Stomach smooth muscle (tissue), 2 donors: ENCODE results near the gene IL12RB1.

Experiments used
- H3K27ac ChIP-seq: one replicate; pipeline ENCODE4 v1.7.0; 2013; ENCODE audit warnings: mild to moderate bottlenecking, low read length, inconsistent platforms
- H3K27me3 ChIP-seq, 2 donors: one replicate each; pipeline ENCODE4 v1.7.0; 2013; ENCODE audit warnings: low read length in 2 of 2; ENCODE audit not compliant: insufficient read depth in 2 of 2, control insufficient read depth in 1 of 2
- H3K36me3 ChIP-seq, 2 donors: one replicate each; pipeline ENCODE4 v1.7.0; 2013; ENCODE audit warnings: low read length in 2 of 2; ENCODE audit not compliant: control insufficient read depth in 2 of 2, insufficient read depth in 2 of 2
- H3K4me1 ChIP-seq: one replicate; pipeline ENCODE4 v1.7.0; 2013; ENCODE audit warnings: low read length; ENCODE audit not compliant: control insufficient read depth, insufficient read depth
- H3K4me3 ChIP-seq, 2 donors: one replicate each; pipeline ENCODE4 v1.7.0; 2013; ENCODE audit warnings: low read length in 2 of 2
- H3K9ac ChIP-seq, 2 donors: one replicate each; pipeline ENCODE4 v1.7.0; 2013; ENCODE audit warnings: low read length in 2 of 2, mild to moderate bottlenecking in 1 of 2
- H3K9me3 ChIP-seq, 2 donors: one replicate each; pipeline ENCODE4 v1.7.0; 2013; ENCODE audit warnings: low read length in 2 of 2; ENCODE audit not compliant: control insufficient read depth in 2 of 2
- donor health status: healthy.
- donor health status: Pancreatic carcinoma.

The IL12RB1 gene

DNA sequence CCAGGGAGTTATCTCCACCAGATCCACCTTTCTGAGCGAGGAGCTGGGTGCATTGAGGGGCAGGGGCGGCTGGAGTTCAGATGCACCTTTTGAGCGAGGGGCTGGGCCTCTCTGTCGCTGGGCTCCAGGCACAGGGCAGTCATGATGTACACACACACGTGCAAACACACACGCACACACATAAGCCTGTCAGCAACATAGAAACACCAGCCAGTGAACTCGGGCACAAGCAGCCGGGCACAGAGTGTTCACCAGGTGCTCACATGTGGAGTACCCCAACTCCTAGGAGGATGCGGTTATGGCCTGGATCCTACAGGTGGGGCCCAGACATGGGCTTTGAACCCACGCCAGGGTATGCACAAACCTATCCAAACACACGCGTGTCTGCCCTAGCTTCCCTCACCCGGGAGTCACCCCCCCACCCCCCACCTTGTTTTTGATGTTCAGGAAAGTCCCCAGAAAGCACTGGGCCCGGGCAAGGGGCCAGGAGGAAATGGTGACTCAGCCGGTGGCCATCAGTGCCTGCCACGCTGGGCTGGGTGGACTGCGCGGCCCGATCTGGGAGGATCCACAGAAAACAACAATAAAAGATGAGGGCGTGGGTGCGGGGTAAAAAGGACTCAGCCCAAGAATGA lies 65.5 kb downstream of the IL12RB1 start:
- no peak overlapping the region for H3K9ac ChIP-seq
- H3K36me3 ChIP-seq: no peaks in the 10 kb centered on the region
- H3K9me3 ChIP-seq: no peaks in the 10 kb centered on the region
- H3K4me3 ChIP-seq: peak overlapping the region in 1 of 2 donors; percentile 35
- peaks cover 30% of the 10 kb centered on the region for H3K4me1 ChIP-seq
- H3K27me3 ChIP-seq: no peaks in the 10 kb centered on the region
- peak overlapping the region; percentile 41 for H3K27ac ChIP-seq

DNA sequence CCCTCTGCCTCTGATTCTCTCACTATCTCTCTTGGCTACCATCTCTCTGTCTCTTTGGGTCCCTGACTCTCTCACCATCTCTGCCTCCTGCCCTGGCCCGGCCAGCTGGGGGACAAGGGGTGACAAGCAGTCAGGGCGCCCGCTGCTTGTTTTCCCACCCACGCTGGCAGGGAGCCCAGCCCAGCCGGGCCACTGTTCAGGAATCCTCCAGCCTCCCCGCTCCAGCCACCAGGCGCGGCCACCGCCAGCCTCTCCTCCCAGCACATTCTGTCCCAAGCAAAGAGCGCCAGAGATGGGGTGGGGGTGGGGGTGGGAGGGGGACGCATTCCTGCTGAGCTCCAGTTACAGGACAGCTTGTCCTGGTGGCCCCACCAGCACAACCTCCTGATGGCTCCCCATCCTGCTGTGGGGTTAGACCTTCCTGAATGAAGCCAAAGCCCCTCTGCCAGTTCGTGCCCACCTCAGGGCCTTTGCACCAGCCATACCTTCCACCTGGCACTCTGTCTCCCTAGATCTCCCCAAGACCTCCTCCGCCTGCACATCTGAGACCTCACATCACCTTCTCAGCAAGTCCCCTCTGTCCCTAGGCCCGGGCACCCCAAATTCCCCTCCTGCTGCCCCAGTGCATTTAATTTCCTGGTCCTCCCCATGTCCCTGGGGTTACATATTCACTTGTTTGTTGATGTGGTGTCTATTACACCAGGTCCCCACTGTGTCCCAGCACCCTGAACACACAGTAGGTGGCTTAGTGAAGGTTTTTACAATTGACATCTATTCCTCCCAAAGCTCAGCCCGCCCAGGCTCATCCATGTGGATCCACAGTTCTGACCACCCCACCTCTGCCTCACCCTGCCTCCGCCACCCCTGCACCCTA lies 66.3 kb downstream of the IL12RB1 start:
- Histone ChIP-seq H3K9me3 (no peaks in the 10 kb centered on the region), H3K27ac (peak overlapping the region; percentile 41), H3K4me1 (peaks cover 30% of the 10 kb centered on the region), H3K27me3 (no peaks in the 10 kb centered on the region), H3K36me3 (no peaks in the 10 kb centered on the region), H3K9ac (peak overlapping the region in 1 of 2 donors; percentile 29), H3K4me3 (peak overlapping the region in 1 of 2 donors; percentile 35)

DNA sequence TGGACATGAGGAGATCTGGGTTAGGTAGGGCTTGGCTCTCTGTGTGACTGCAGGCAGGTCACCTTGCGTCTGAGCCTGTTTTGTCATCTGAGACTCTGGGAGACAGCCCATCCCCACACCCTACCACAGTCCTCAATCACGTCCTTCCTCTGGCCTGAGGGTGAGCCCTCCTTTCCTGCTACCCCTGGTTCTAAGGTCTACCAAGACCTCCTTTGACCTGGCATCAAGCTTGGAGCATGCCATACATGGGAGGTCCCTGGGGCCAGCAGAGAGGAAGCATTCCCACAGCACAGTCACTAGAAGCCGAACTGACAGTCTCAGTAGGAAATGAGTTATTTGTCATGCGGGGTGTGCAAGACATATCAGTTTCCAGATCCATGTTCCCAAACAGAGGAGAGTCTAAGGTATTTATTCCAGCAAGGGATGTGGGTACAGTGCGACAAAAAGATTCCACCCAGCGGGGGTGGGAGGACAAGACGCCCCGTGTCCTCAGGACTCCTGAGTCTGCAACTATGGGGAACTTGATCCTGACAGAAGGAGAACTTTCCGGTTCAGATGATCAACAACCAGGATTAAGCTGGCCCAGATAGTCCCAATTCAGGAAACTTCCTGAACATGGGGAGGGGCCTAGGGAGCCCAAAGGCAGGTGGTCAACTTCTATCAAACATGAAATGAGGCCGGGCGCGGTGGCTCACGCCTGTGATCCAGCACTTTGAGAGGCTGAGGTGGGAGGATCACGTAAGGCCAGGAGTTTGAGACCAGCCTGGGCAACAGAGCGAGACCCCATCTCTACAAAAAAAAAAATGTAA lies 69.3 kb downstream of the IL12RB1 start:
- H3K27me3 ChIP-seq: no peaks in the 10 kb centered on the region
- no peak overlapping the region for H3K4me3 ChIP-seq
- no peaks in the 10 kb centered on the region for H3K9me3 ChIP-seq
- H3K9ac ChIP-seq: no peak overlapping the region
- peaks cover 12 to 14% of the 10 kb centered on the region in 2 donors for H3K36me3 ChIP-seq
- H3K4me1 ChIP-seq: peaks cover 24% of the 10 kb centered on the region
- H3K27ac ChIP-seq: no peak overlapping the region

DNA sequence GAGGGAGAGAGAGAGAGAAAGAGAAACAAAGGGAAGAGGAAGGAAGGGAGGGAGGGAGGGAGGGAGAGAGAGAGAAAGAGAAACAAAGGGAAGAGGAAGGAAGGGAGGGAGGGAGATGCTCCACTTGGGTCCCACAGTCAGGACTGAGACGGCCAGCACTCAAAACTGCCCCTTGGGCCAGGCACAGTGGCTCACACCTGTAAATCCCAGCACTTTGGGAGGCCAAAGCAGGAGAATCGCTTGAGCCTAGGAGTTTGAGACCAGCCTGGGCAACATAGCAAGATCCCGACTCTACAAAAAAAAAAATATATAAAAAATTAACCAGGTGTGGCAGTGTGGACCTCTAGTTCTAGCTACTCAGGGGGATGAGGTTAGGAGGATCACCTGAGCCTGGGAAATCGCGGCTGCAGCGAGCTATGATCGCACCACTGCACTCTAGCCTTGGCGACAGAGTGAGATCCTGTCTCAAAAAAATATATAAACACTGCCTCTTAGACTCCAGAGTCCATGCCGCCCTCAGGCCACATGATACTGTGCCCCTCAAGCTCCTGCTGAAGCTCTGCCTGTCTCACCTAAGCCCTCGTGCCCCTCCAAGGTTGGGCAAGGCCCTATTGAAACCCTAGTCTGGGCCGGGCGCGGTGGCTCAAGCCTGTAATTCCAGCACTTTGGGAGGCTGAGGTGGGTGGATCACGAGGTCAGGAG lies 70.4 kb downstream of the IL12RB1 start:
- Histone ChIP-seq H3K9me3 (no peaks in the 10 kb centered on the region), H3K4me3 (no peak overlapping the region), H3K27ac (no peak overlapping the region), H3K36me3 (peaks cover 12 to 14% of the 10 kb centered on the region in 2 donors), H3K27me3 (no peaks in the 10 kb centered on the region), H3K4me1 (peaks cover 17% of the 10 kb centered on the region), H3K9ac (no peak overlapping the region)

DNA sequence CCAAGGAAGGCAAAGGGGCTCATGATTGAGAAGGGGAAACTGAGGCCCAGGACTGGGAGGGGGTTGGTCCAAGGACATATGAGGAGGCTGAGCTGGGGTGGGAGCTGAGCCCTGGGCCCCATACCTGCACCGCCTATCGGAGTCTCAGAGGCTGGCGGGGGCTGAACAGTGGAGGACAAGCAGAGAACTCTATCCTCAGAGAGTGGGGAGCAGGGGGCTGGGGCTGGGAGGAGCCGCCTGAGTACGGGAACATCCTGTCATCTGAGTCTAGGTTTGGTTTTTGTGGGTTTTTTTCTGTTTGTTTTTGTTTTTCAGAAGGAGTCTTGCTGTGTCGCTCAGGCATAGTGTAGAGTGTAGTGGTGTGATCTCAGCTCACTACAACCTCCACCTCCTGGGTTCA lies 72.5 kb downstream of the IL12RB1 start:
- Histone ChIP-seq H3K27ac (no peak overlapping the region), H3K9ac (no peak overlapping the region), H3K36me3 (peaks cover 18% of the 10 kb centered on the region in 2 donors), H3K4me3 (no peak overlapping the region), H3K4me1 (peaks cover 5% of the 10 kb centered on the region), H3K9me3 (no peaks in the 10 kb centered on the region), H3K27me3 (no peaks in the 10 kb centered on the region)

DNA sequence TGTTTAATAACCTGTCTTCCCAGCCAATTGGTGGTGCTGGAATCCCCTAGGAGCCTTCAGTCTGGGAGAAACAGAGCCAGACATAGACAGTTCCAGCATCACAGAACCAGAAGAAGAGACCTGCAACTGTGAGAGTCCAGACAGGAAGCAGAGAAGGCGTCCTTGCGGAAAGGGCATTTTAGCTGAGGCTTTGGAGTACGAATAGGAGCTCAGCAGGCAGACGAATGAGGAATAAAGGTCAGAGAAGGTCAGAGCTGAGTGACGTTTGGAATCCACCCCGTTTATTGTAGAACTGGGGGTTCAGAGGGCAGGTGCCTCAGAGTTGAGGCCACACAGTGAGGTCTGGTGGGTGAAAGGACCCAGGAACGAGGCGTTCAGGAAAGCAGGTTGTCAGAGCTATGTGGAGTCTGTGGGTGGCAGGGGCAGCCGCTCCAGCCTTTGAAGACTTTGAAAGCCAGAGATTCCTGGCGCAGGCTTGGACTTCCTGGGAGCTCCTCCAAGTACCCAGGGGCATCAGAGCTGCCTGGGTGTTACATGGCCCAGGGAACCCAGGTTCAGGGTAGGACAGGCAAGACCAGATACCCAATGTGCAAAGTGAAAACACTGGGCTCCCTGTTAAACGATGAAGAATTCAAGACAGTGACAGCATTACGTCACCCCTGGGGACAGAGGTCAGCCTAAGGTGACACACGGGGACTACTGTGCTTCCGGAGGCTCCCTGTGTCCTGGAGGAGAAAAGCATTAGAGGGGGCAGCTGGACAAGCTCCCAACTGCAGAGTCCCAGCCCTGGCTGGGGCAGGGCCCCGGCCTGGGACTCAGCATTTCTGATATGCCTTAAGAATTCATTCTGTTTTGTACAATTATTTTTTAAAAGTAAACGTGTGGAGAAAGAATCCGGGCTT lies 73.3 kb downstream of the IL12RB1 start:
- H3K4me1 ChIP-seq: peaks cover 12% of the 10 kb centered on the region
- H3K36me3 ChIP-seq: peaks cover 18% of the 10 kb centered on the region in 2 donors
- H3K9ac ChIP-seq: no peak overlapping the region
- H3K4me3 ChIP-seq: no peak overlapping the region
- H3K9me3 ChIP-seq: no peaks in the 10 kb centered on the region
- H3K27me3 ChIP-seq: no peaks in the 10 kb centered on the region
- H3K27ac ChIP-seq: no peak overlapping the region

DNA sequence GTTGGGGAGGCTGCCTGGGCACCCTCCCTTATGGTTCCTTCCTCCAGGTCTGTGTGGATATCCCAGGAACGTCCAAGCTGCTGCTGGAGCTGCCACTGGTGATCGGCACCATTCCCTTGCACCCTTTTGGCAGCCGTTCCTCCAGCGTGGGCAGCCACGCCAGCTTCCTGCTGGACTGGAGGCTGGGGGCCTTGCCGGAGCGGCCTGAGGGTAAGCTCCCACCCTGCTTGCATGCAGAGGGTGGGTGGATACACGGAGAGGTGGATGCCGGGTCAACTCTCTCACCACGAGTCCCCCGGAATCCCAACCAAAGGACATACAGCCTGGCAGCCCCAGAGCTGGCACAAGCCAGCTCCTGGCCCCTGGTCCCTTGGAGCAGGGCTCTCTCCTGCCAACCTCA lies 76.6 kb downstream of the IL12RB1 start:
- no peak overlapping the region for H3K27ac ChIP-seq
- peaks cover 18% of the 10 kb centered on the region in 2 donors for H3K36me3 ChIP-seq
- no peak overlapping the region for H3K9ac ChIP-seq

DNA sequence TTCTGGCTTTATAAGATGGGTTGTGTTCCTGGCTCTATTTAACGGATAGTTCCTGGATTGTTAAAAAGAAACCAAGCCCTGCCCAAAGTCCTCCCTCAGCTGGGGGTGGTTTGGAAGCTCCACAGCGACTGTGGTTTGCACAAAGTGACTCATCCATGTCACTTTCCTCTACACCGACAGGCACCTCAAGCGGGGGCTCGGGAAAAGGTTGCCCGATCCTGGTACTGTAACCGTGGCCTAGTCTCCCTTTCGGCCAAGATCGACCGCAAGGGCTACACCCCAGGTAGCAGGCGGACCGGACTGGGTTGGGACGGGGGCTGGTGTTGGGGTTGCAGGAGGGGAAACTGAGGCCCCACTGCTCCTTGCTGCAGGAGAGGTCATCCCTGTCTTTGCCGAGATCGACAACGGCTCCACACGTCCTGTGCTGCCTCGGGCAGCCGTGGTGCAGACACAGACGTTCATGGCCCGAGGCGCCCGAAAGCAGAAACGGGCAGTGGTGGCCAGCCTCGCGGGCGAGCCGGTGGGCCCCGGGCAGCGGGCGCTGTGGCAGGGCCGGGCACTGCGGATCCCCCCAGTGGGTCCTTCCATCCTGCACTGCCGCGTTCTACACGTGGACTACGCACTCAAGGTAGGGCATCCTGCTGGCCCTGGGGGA lies 77.2 kb downstream of the IL12RB1 start:
- Histone ChIP-seq H3K27me3 (no peaks in the 10 kb centered on the region), H3K4me3 (peak overlapping the region in 1 of 2 donors; percentile 3), H3K36me3 (peaks cover 18% of the 10 kb centered on the region in 2 donors), H3K4me1 (peaks cover 19% of the 10 kb centered on the region), H3K27ac (no peak overlapping the region), H3K9me3 (no peaks in the 10 kb centered on the region), H3K9ac (no peak overlapping the region)

More for the DNA sequence above, 76.6 kb downstream of the IL12RB1 start:
- Histone ChIP-seq H3K4me1 (peaks cover 19% of the 10 kb centered on the region), H3K9me3 (no peaks in the 10 kb centered on the region), H3K27me3 (no peaks in the 10 kb centered on the region), H3K4me3 (no peak overlapping the region)
